ENCODE measurements around the gene CELSR1.
A peak's percentile ranks its signal among the peaks of the same experiment; 100 is the strongest.

Gene CELSR1

GRCh38 chr22:46339956-46340355 is 197.5 kb downstream of the CELSR1 start:
- no peak overlapping the region for H3K4me3 ChIP-seq (ENCODE audit: severe bottlenecking)
- H3K27me3 ChIP-seq (ENCODE audit: insufficient read depth, poor library complexity, severe bottlenecking): no peaks in the 10 kb centered on the region
- peaks cover 70% of the 10 kb centered on the region for H3K36me3 ChIP-seq (ENCODE audit: low read depth)
- TF ChIP-seq CTCF (IDR thresholded peaks at IDR 0.05; ENCODE audit: poor library complexity, severe bottlenecking): no peak
- no peaks in the 10 kb centered on the region for H3K9me3 ChIP-seq (ENCODE audit: severe bottlenecking)
- H3K4me1 ChIP-seq (ENCODE audit: insufficient read depth, poor library complexity, severe bottlenecking): peaks cover under 1% of the 10 kb centered on the region
- ATAC-seq (ENCODE audit: low read depth): no peak
- H3K27ac ChIP-seq (ENCODE audit: poor library complexity, severe bottlenecking): no peak overlapping the region
- DNase-seq (ENCODE audit: low spot score): no peak

- DNase-seq (ENCODE audit: low spot score): no peak
- Histone ChIP-seq H3K36me3 (ENCODE audit: low read depth) (peaks cover 57% of the 10 kb centered on the region), H3K4me3 (ENCODE audit: severe bottlenecking) (no peak overlapping the region), H3K4me1 (ENCODE audit: insufficient read depth, poor library complexity, severe bottlenecking) (peaks cover 3% of the 10 kb centered on the region), H3K27me3 (ENCODE audit: insufficient read depth, poor library complexity, severe bottlenecking) (no peaks in the 10 kb centered on the region), H3K9me3 (ENCODE audit: severe bottlenecking) (no peaks in the 10 kb centered on the region), H3K27ac (ENCODE audit: poor library complexity, severe bottlenecking) (no peak overlapping the region)
- no peak for ATAC-seq (ENCODE audit: low read depth)
- TF ChIP-seq CTCF (IDR thresholded peaks at IDR 0.05; ENCODE audit: poor library complexity, severe bottlenecking): no peak
Observed at GRCh38 chr22:46338636-46339035, 198.8 kb downstream of the CELSR1 start.

GRCh38 chr22:46337870-46338269 is 199.6 kb downstream of the CELSR1 start:
- Histone ChIP-seq H3K4me3 (ENCODE audit: severe bottlenecking) (no peak overlapping the region), H3K27me3 (ENCODE audit: insufficient read depth, poor library complexity, severe bottlenecking) (no peaks in the 10 kb centered on the region), H3K27ac (ENCODE audit: poor library complexity, severe bottlenecking) (no peak overlapping the region), H3K9me3 (ENCODE audit: severe bottlenecking) (no peaks in the 10 kb centered on the region), H3K4me1 (ENCODE audit: insufficient read depth, poor library complexity, severe bottlenecking) (peaks cover 3% of the 10 kb centered on the region), H3K36me3 (ENCODE audit: low read depth) (peaks cover 53% of the 10 kb centered on the region)
- ATAC-seq (ENCODE audit: low read depth) (no peak), DNase-seq (ENCODE audit: low spot score) (no peak)
- no peak for TF ChIP-seq CTCF (IDR thresholded peaks at IDR 0.05; ENCODE audit: poor library complexity, severe bottlenecking)

GRCh38 chr22:46336119-46337078 is 201.0 kb downstream of the CELSR1 start:
- no peaks in the 10 kb centered on the region for H3K9me3 ChIP-seq (ENCODE audit: severe bottlenecking)
- DNase-seq (ENCODE audit: low spot score) (no peak), ATAC-seq (ENCODE audit: low read depth) (peak; percentile 8; the same call in 1 of the 3 replicates)
- H3K4me3 ChIP-seq (ENCODE audit: severe bottlenecking): peak overlapping the region; percentile 97
- no peaks in the 10 kb centered on the region for H3K27me3 ChIP-seq (ENCODE audit: insufficient read depth, poor library complexity, severe bottlenecking)
- peak overlapping the region; percentile 54 for H3K27ac ChIP-seq (ENCODE audit: poor library complexity, severe bottlenecking)
- H3K36me3 ChIP-seq (ENCODE audit: low read depth): peaks cover 38% of the 10 kb centered on the region
- TF ChIP-seq CTCF (IDR thresholded peaks at IDR 0.05; ENCODE audit: poor library complexity, severe bottlenecking): no peak
- H3K4me1 ChIP-seq (ENCODE audit: insufficient read depth, poor library complexity, severe bottlenecking): peaks cover 3% of the 10 kb centered on the region

Data from RWPE2 (cell line).